NCI-H2081 treated with DMSO at 0.1 percent for 48 hours (cell line): ENCODE measurements around the gene ZNF629.

Experiments
- DNase-seq: peaks from one replicate; lab custom pipeline; 2025; lab: John Stamatoyannopoulos, UW

ZNF629 gene

DNA sequence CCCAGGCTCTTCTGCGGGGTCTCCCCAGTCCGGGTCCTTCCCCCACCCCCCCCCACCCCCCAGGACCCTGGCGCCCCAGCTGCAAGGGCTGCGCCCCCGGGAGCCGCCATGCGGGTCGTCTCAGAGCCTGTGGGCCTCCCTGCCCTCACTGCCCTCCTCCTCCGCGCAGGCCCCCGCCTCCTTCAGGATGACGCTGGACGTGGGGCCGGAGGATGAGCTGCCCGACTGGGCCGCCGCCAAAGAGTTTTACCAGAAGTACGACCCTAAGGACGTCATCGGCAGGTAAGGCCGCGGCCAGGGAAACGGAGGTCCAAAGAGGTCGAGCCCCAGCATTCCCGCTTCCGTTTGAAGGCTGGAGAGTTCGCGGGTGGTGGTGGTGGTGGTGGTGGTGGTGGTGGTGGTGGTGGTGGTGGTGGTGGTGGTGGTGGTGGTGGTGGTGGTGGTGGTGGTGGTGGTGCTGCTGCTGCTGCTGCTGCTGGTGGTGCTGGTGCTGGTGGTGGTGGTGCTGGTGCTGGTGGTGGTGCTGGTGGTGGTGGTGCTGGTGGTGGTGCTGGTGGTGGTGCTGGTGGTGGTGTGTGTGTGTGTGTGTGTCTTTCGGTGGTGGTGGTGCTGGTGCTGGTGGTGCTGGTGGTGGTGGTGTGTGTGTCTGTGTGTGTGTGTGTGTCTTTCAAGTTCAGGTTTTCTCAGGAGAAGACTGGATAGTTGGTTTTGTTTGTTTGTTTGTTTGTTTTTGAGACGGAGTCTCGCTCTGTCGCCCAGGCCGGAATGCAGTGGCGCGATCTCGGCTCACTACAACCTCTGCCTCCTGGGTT is 38.2 kb downstream of the ZNF629 start:
- DNase-seq, result no peak

- DNase-seq, result peak; percentile 89
These were observed 39.0 kb downstream of the ZNF629 start, which contains the start of gene PHKG2 for GRCh38 chr16:30747799-30748633. PHKG2 (plus strand) TSS chr16:30748425; CDS start chr16:30748821, 396 bp downstream.

GRCh38 chr16:30747331-30747730 is 39.7 kb downstream of the ZNF629 start:
- no peak for DNase-seq

DNA sequence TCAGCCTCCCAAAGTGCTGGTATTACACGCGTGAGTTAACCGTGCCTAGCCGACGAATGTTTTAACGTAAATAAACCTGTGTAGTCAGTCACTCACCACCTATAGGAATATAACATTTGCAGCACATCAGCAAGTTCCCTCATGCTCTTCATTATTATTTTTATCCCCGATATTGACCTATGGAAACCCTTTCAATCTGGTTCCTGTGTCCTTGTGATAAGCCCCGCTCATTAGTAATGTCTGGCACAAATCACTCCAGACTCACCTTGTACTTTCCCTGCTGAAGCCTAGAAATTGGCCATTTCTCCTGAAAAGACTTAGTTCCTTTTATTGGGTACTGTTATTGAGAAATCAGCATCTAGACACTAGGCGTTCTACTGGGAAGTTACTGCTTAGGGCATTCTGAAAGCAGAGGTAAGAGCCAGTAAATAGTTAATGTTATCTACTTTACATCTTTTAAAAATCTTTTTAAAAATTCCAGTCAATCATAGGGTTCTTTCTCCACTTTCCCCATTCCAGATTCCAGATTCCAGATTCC is 40.3 kb downstream of the ZNF629 start:
- no peak for DNase-seq

GRCh38 chr16:30745082-30745481 is 41.9 kb downstream of the ZNF629 start:
- no peak for DNase-seq

GRCh38 chr16:30744183-30744582 is 42.8 kb downstream of the ZNF629 start:
- DNase-seq, result no peak

DNA sequence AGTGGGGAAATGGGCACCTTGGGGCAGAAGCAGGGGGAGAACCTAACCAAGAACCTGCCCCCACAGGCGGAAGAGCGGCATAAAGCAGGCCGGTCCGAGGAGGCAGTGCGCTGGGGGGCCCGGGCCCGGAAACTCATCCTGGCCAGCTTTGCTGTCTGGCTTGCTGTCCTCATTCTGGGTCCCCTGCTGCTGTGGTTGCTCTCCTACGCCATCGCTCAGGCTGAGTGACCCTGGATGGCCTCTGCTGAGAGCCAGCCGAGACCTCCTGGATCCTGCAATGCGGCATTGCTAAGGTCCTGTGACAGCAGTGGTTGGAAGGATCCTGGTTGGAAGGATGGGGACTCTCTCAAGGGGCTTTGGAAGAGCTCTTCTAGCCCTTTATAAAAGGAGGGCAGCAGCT is 43.3 kb downstream of the ZNF629 start:
- DNase-seq, result no peak

GRCh38 chr16:30741461-30741914 is 45.5 kb downstream of the ZNF629 start:
- no peak for DNase-seq

GRCh38 chr16:30740364-30741251 is 46.4 kb downstream of the ZNF629 start:
- DNase-seq, result no peak

- DNase-seq, result no peak
These were observed 47.7 kb downstream of the ZNF629 start for GRCh38 chr16:30738984-30739951.

- no peak for DNase-seq
These were observed 49.0 kb downstream of the ZNF629 start for GRCh38 chr16:30737794-30738648.

- DNase-seq, result no peak
These were observed 49.8 kb downstream of the ZNF629 start for GRCh38 chr16:30736995-30737793.

DNA sequence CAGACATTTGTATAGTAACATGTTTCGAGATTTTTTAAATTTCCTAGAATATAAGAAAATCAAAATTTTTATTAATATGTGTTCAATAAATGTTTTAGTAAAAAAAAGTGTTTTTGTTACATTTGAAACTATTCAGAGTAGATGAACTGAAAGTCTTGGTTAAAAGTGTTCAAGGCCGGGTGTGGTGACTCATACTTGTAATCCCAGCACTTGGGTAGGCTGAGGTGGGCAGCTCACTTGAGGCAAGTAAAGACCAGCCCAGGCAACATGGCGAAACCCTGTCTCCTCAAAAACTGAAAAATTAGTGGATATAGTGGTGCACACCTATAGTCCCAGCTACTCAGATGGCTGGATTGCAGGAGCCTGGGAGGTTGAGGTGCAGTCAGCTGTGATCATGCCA is 55.6 kb downstream of the ZNF629 start:
- DNase-seq, result no peak

DNA sequence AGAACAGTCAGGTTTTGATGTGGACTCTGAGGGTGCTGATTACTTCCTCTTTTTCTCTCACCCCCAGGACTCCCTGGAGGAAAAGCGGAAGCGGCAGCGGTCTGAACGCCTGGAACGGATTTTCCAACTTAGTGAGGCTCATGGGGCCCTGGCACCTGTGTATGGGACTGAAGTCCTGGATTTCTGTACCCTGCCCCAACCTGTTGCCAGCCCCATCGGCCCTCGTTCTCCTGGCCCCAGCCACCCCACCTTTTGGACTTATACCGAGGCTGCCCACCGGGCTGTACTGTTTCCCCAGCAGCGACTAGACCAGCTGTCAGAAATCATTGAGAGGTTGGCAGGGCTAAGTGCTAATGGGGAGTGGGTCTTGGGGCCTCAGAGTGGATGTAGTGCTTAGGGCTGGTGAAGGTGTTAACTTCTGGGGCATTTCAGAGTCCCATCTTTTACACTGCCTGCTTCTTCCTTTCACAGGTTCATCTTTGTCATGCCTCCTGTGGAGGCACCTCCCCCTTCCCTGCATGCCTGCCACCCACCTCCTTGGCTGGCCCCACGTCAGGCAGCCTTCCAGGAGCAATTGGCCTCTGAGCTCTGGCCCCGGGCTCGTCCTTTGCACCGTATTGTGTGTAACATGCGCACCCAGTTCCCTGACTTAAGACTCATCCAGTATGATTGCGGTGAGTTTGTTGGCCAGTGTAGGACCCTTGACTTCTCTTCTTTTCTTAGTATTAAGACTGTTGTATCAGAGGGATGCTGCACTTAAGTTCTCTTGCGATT is 57.9 kb downstream of the ZNF629 start:
- no peak for DNase-seq
